Measurements from ENCODE around the gene PHKA2. TPM values are rescaled to one million over a fixed set of nuclear protein-coding genes. Genes with fewer than 3 reads are reported as not detected.
A peak's percentile ranks its signal among the peaks of the same experiment; 100 is the strongest.
"Not testable (repeated sequence)": the region's sequence is repeated elsewhere in the genome, so short reads cannot be mapped to it uniquely, and the experiment has no call there.

Gene PHKA2, protein sequence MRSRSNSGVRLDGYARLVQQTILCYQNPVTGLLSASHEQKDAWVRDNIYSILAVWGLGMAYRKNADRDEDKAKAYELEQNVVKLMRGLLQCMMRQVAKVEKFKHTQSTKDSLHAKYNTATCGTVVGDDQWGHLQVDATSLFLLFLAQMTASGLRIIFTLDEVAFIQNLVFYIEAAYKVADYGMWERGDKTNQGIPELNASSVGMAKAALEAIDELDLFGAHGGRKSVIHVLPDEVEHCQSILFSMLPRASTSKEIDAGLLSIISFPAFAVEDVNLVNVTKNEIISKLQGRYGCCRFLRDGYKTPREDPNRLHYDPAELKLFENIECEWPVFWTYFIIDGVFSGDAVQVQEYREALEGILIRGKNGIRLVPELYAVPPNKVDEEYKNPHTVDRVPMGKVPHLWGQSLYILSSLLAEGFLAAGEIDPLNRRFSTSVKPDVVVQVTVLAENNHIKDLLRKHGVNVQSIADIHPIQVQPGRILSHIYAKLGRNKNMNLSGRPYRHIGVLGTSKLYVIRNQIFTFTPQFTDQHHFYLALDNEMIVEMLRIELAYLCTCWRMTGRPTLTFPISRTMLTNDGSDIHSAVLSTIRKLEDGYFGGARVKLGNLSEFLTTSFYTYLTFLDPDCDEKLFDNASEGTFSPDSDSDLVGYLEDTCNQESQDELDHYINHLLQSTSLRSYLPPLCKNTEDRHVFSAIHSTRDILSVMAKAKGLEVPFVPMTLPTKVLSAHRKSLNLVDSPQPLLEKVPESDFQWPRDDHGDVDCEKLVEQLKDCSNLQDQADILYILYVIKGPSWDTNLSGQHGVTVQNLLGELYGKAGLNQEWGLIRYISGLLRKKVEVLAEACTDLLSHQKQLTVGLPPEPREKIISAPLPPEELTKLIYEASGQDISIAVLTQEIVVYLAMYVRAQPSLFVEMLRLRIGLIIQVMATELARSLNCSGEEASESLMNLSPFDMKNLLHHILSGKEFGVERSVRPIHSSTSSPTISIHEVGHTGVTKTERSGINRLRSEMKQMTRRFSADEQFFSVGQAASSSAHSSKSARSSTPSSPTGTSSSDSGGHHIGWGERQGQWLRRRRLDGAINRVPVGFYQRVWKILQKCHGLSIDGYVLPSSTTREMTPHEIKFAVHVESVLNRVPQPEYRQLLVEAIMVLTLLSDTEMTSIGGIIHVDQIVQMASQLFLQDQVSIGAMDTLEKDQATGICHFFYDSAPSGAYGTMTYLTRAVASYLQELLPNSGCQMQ
- 12.4 TPM for polyA plus RNA-seq (2013, experiment 1 of 2; ENCODE audit: insufficient read length)
- polyA plus RNA-seq (2013, experiment 2 of 2; ENCODE audit: insufficient read length): 15.6 TPM

DNA sequence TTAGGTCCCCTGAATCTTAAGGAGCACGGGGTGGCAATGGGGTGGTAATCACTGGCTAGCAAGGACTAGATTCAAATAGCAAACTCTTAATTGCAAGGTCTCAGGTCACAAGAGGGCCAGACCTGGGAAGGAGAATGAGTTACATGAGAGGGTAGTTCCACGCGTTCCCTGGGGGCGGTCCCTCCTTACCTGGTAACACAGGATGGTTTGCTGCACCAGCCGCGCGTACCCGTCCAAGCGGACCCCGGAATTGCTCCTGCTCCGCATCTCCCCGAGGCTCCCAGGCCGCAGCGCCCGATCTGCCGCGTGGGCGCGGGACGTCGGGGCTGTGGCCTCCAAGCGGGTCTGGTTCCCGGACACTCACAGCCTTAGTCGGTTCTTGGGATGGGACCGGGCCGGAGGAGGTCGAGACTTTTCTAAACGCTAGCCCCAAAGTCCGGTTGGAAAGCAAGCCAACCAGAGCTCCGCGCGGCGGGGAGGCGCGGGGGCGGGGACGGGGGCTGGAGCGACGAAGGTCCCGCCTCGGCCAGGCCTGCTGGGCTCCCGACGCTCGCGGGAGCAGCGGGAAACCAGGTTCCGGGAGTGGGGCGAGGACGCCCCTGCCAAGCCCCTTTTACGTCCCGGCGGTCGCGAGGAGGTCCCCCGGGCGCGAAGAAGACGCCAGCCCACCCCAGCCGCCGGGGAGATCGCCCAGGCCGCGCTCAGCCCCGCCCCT lies at the start of gene PHKA2:
Gene PHKA2 (minus strand): TSS at position 449 of the 715 bp plus-strand sequence. CDS start 182 bp downstream, at position 267.
- no peak for DNase-seq

DNA sequence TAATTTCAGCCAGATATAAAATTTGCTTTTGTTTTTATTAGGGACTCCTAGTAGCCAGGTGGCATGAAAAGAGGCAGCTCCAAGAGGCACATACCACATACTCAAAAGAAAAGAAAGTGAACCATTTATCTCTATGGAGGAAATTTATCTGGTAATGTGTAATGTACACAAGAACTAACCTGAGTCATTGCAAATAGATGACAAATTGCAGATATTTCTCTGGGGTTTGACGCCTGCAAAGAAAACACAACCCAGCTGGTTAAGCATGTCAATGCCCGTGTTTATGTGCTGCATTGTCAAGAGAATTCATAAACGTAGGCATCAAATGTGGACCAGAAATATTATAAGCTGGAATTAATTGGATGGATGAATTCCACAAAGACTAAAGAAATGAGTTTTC lies 46.9 kb upstream of the PHKA2 start:
- no peak for DNase-seq

DNA sequence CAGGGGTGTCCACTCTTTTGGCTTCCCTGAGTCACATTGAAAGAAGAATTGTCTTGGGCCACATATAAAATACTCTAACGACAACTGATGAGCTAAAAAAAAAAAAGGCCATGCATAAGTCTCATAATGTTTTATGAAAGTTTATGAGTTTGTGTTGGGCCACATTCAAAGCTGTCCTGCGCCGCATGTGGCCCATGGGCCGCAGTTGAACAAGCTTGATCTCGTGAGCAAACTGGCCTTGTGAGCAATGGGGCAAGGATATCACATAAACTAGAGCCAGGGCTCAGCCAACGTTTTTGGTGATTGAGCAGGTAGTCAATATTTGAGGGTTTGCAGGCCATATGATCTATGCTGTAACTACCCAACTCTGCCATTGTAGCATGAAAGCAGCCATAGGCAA lies 44.6 kb upstream of the PHKA2 start:
- no peak for DNase-seq

DNA sequence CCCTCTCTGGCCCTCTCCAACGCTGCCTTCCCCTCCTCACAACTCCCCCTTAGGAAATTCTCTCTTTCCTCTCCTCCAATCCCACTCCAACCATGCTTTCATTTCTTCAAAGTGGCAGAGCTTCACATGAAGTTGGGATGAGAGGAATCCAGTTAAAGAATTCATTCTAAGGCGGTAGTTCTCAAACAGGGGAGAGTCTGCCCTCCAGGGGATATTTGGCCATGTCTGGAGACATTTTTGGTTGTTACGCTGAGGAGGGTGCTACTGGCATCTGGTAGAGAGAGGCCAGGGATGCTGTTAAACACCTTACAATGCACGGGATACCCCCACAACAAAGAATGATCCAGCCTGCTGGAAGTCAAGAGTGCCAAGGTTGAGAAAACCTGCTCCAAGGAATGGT lies 40.5 kb upstream of the PHKA2 start:
- no peak for DNase-seq

DNA sequence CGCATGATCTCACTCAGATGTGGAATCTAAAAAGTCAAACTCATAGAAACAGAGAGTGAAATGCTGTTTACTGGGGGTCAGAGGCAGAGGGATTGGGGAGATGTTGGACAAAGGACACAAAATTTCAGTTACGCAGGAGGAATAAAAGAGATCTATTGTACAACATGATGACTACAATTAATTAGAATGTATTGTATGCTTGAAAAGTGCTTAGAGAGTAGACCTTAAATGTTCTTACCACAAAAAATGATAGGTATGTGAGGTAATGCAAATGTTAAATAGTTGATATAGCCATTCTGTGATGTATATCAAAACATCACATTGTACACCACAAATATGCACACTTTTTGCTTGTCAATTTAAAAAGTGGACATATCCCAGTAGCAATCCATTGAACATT lies 36.1 kb upstream of the PHKA2 start:
- peak; percentile 49 for DNase-seq

DNA sequence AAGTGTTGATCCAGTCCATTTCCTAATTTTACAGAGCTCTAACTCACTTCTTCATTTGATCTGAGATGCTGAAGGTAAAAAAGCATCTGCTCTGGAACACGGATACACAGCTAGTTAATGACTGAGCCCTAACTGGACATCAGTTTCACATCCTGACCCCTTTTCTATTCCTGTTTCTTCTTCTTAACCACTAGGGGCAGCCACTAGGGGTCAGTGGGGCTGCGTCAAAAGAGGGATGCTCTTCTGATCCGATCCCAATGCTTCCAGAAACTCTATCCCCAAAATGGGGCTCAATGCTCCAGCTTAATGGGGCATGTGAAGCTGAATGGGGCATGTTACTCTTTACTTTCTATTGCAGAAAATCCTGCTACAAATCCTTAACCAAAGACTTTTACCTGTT lies 33.4 kb upstream of the PHKA2 start:
- peak; percentile 33 for DNase-seq

DNA sequence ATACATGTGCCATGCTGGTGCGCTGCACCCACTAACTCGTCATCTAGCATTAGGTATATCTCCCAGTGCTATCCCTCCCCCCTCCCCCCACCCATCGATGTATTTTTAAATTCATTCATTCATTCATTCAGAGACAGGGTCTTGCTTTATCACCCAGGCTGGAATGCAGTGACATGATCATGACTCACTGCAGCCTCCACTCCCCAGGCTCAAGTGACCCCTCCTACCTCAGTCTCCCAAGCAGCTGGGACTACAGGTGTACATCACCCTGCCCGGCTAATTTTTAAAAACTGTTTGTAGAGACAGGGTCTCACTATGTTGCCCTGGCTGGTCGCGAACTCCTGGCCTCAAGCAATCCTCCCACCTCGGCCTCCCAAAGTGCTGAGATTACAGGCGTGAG lies 32.7 kb upstream of the PHKA2 start:
- not testable (repeated sequence) for DNase-seq

DNA sequence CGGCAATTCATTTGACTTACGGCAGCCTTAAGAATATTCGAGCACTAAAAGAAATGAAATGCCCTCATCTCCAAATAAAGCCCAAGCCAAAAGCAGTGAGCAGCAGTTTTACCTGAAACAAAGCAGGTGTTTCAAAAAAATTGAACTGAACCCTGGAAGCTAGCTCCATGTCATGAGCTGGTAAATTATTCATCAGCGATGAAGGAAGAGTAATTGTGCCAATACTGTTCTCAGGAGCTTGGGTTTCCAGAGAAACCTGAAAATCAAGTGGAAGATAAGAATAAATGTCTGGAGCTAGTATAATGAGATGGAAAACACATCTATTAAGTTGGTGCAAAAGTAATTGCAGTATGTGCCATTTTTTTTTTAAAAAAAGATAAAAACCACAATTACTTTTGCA lies 24.0 kb upstream of the PHKA2 start:
- DNase-seq: no peak

DNA sequence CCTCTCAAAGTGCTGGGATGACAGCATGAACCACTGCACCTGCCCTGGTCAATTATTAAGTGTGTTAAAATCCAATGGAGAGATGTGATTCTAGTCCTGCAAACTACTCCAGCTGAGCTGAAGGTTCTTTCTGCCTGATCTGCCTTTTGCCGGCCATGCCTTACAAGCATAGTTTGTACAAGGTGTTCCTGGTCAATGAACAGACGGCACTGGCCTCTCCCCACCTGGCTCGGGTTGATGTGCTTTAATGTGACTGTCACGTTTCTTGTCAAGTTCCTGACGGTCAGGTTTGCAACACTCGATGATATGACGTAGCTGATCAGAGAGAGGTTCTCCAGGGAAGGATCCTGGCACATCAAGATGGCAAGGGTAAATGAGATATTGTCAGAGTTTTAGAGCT lies 23.1 kb upstream of the PHKA2 start:
- DNase-seq: no peak

DNA sequence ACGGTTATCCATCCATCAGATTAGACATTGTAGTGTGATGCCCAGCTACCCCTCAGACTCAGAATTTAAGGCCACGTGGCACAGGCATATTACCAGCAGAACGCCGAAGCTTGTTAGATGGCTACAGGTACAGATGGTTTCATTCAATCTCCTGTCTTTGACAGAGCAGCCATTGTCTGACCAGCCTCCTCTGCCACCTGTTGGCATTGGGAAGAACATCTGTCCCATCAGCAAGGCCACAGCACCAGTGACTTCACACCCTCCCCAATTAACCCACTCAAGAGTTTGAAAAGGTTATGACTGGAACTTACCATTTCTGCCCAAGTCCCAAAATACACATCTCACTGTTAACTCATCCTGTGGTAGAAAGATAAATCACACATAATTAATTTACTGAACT lies 22.0 kb upstream of the PHKA2 start:
- no peak for DNase-seq

DNA sequence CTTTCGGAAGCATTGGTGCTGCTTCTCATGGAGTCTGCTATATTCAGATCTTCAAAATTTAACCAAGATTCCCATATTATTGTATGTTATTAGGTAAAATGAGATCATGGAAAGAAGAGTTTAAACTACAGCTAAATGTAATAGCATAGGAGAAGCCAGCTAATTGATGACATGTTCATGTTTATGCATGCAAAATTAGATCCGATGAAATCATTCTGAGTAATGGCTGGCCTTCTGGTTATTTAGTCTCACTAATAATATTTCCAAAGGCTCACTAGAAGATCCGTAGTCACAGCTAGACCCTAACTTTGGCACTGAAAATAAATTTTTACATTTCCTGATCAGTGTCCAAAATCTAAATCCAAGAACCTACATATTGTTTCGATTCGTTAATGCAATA lies 19.8 kb upstream of the PHKA2 start:
- no peak for DNase-seq

DNA sequence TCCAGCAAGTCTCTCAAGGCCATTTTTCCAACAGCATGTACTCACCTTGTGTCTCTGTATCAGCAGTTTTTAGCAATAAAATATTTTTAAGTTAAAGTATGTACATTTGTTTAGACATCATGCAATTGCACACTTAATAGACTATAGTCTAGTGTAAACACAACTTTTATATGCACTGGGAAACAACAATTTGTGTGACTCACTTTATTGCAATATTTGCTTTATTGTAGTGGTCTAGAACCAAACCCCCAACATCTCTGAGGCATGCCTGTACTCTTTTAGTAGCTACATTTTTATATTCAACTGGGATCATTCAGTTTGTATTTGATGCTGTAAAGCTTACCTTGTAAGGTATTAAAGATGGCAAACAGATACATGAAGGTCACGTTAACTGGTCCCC lies 14.7 kb upstream of the PHKA2 start:
- no peak for DNase-seq

DNA sequence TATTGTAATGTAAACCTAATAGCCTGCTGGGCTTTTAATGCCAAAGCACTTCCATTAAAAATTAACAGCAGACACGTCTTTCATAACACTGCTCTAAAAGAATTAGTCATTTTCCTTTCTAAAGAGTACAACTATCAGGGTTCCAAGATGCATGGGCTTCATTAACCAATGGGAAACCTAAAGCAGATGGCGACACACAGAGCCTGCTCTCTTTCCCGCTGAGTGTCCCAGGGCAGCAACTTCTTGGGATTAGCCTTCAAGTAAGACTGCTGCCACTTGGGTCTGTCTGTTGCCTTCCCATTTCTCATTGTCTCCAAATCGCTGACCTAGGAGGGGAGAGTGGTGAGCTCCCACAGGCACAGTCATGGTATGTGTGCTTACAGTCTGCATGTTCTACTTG lies 14.0 kb upstream of the PHKA2 start:
- no peak for DNase-seq

DNA sequence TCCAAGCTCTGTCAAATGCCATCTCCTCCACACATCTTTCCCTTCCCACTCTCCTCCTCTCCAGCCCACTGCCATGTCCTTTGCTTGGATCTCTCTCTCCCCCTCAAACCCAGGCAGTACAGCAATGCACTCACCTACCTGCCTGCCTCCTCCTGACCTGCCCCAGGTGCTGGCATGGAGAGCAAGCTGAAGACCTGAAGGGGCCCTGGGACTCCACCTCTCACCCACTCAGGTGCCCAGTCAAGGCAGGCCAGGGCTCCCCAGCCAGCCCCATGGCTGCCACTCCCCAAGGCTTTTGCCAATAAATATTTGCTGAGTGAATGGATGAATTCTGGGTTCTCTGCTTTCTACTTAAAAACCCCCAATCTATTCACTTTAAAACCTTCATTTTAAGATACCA lies 12.6 kb upstream of the PHKA2 start:
- DNase-seq: no peak

DNA sequence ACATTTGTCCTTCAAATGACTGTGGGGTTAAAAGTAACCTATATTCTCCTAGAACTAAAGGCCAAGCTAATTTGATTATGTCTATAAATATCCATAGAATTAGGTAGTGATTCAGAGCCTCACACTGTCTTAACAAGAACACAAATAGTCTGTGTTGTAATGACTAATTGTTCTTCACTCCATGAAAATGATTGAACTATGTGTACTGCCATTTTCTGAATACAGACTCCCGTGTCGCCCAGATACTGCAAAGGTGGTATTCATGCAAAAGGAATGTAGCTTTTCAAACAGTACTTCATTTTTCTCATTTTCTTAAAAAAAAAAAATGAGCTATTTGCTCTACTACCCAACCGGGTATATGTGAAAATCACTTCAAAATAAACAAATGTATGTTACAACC lies 11.3 kb upstream of the PHKA2 start:
- DNase-seq: peak; percentile 82

DNA sequence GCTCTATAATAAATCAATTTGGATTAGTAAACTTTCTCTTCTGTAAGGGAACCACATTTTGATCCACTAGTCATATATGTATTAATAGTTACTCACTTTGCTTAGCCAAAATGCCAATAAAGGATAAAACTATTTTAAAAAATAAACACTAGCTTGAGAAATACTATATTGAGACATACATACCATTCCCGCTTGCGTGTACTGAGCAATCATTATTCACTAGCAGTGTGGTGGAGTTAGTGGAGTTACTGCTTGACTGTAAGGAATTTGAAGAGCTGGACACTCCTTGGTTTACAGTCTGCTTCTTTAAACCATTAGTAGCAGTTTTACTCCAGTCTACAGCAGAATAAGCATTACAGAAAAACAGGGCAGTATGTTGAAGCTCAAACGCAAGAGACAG lies 10.8 kb upstream of the PHKA2 start:
- peak; percentile 90 for DNase-seq

DNA sequence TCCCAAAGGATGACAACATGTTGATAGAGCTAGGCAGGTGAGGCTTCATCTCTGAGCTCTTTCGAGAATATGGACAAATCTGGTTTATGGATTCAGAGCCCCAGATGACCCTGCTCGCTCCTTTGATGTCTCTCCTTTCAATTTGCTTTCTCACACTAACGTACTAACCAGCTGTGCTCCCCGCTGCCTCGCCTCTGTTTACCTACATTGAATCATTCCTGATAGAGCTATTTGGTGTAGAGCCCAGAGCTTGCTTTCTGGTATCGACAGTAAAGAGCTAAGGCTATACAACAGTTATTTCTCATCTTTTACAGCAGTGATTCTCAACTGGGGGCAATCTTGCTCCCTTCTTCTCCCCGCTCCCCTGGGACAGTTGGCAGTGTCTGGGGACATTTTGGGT lies 8.9 kb upstream of the PHKA2 start:
- DNase-seq: no peak

DNA sequence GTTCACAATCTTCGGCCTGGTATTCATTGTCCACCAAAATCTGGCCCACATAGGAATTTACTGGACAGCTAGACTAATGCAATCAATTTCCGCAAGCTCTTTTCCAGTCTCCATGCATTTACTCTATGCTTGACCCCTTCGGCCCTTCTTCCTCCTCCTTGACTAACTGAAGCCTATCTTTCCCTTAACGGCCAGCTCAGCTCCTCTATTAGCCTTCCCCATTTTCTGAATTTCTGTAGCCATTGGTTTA lies 1.2 kb upstream of the PHKA2 start:
- no peak for DNase-seq

DNA sequence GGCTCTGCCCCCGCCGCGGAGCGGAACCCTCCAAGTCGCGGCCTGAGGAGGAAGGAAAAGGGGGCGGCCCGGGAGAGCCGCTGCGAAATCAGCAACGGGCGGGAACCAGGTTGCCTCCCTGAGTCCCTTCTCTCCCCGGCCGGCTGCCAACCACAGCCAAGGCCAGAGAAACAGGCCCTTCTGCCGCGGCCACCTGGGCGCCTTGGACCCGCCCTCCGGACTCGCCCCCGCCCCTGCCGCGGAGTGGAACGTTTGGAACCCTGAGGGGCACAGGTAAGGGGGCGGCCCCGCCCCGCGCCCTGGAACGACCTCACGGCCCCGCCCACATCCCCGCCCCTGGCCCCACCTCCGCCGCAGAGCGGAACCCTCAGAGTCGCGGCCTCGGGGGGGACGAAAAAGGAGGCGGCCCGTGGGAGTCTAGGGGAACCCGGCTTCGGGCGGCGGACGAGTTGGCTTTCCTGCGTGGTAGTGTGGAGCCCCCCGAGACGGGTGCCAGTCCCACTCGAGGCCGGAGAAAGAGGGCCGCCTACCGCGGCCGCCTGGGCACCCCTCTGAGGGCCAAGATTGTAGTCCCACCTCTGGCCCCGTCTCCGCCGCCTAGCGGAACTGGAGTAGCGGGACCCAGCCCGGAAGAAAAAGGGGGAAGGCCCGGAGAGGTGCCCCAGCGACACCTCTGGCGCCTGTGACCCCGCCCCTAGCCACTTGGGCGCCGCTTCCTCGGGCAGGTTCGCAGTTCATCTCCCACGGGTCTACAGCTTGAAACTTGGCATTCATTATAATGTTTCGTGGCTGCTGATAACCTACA lies 669 bp upstream of the PHKA2 start:
- DNase-seq: peak; percentile 81

DNA sequence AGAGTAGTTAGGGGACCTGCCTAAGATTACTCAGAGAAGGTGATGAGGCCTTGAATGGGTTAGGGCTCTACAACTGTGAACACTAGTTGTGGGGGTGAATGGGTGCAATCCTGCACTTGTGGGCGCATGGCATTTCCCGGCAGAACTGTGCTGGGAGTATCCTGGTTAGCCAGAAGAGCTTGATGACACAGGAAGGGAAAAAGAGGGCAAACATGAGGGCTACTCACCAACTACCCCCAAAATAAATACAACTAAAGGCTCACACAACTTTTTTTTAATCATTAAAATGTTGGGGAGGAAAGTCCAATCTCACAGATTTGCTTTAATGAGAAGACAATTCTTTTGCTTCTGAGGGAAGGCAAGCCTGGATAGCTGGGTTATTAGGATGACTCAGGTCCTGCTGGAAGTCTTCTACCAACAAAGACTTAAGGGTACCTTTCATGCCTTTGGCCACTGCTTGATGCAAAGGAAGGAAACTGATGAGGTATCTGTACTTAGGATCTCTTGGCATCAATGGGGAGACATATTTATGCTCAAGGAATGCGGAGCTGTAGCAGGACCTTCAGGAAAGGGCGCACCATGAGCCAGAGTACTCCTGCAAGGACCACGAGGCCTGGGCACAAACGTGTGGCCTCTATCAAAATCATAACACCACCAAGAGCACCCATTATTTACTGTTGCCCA lies 2.6 kb downstream of the PHKA2 start:
- no peak for DNase-seq

DNA sequence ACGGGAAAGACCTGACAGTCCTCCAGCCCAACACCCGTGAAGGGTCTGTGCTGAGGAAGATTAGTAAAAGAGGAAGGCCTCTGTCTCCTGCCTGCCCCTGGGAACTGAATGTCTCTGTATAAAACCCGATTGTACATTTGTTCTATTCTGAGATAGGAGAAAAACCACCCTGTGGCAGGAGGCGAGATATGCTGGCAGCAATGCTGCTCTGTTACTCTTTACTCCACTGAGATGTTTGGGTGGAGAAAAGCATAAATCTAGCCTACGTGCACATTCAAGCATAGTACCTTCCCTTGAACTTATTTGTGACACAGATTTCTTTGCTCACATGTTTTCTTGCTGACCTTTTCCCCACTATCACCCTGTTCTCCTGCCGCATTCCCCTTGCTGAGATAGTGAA lies 3.7 kb downstream of the PHKA2 start:
- DNase-seq: not testable (repeated sequence)

Data from fibroblast of skin of back (primary cell).